Activated CD4-positive, alpha-beta T cell treated with anti-CD3 and anti-CD28 coated beads, Interleukin-2, Interleukin-6, amounts not matched to agents 100 ng/mL and 50 ng/mL, durations not matched to agents 16 hours and 8 hours (primary cell): ENCODE measurements around the gene ULK2.
A peak's percentile ranks its signal among the peaks of the same experiment; 100 is the strongest.

Experiments used
- DNase-seq: peaks from one replicate; pipeline ENCODE4 v3.0.0-alpha.2; 2020

ULK2 gene

GRCh38 chr17:19724501-19725420, 143.0 kb downstream of the ULK2 start:
- peak; percentile 60 for DNase-seq

- no peak for DNase-seq
These were observed 143.8 kb downstream of the ULK2 start for GRCh38 chr17:19723964-19724363.
